Suprapubic skin (tissue), 4 donors: ENCODE measurements around the gene STAG1. TPM values are rescaled to one million over a fixed set of nuclear protein-coding genes. Genes with fewer than 3 reads are reported as not detected.
"Not testable (repeated sequence)": the region's sequence is repeated elsewhere in the genome, so short reads cannot be mapped to it uniquely, and the experiment has no call there.

ENCODE experiments used
- DNase-seq, 2 donors: peaks; one replicate each; pipeline ENCODE4 v3.0.0-alpha.2; 2019; ENCODE audit warnings: low spot score in 2 of 2
- H3K27ac ChIP-seq: fragments of 200-600 bp; sonication (generic); one replicate; pipeline ENCODE4 v1.5.1; 2019
- H3K27me3 ChIP-seq: fragments of 200-600 bp; sonication (generic); one replicate; pipeline ENCODE4 v1.5.1; 2019
- H3K36me3 ChIP-seq: fragments of 200-600 bp; sonication (generic); one replicate; pipeline ENCODE4 v1.5.1; 2019
- H3K4me1 ChIP-seq: fragments of 200-600 bp; sonication (generic); one replicate; pipeline ENCODE4 v1.5.1; 2019
- H3K4me3 ChIP-seq: fragments of 200-600 bp; sonication (generic); one replicate; pipeline ENCODE4 v1.5.1; 2019; ENCODE audit warnings: mild to moderate bottlenecking
- H3K9me3 ChIP-seq: fragments of 200-600 bp; sonication (generic); one replicate; pipeline ENCODE4 v1.5.1; 2019
- EP300 ChIP-seq: sonication (generic); formaldehyde crosslinking; IDR thresholded peaks from one replicate; pipeline ENCODE4 v1.6.1; 2017; ENCODE audit warnings: antibody characterized with exemption
- POLR2A ChIP-seq, 2 donors: fragments of 450-650 bp; IDR thresholded peaks; one replicate each; pipeline ENCODE4 v1.6.1; 2017; ENCODE audit warnings: antibody characterized with exemption in 2 of 2, mild to moderate bottlenecking in 2 of 2, moderate library complexity in 2 of 2
- POLR2AphosphoS5 ChIP-seq, 3 donors: sonication (generic); formaldehyde crosslinking; IDR thresholded peaks; one replicate each; pipeline ENCODE4 v1.6.1; 2017; ENCODE audit warnings: antibody characterized with exemption in 3 of 3
- WGBS: methylation state at CpG from one replicate; pipeline ENCODE4 v1.1.5; 2018; 5-methylcytosine and 5-hydroxymethylcytosine counted together
- total RNA-seq, 4 donors: library from RNA; depleted of rRNA; stranded (reverse); fragments of >200 nt; gene quantifications; one replicate each; pipeline ENCODE4 v1.1.0, GENCODE V29; 2016
- TF ChIP-seq, protein P1 (sequence below), 2 donors: fragments of 200-600 bp in 1 of 2; fragments of 450-650 bp in 1 of 2; sonication (generic) in 1 of 2; IDR thresholded peaks; one replicate each; pipeline ENCODE4 v1.5.1; 2016 to 2019; ENCODE audit warnings: antibody characterized with exemption in 2 of 2, mild to moderate bottlenecking in 1 of 2, moderate library complexity in 1 of 2

STAG1 gene
- total RNA-seq, 4 donors from 2014 or later, result 33.8 to 76.4 (median 38.0) TPM

DNA sequence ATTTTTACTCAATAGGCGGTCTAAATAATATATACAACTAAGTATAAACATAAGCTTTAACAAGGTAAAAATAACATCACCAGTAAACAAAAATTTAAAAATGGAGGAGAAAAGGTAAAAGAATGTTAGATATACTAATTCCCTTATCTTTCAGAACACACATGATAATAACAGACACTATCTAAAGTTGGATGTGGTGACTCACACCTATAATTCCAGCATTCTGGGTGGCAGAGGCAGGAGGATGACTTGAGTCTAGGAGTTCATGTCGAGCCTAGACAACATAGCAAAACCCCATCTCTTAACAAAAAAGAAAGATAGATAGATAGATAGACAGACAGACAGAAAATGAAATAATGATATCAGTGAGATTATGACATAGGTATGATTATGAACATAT lies 85.1 kb downstream of the STAG1 start:
- H3K4me3 ChIP-seq, result no peak overlapping the region
- no peaks in the 10 kb centered on the region for H3K36me3 ChIP-seq
- TF ChIP-seq, protein P1, sequence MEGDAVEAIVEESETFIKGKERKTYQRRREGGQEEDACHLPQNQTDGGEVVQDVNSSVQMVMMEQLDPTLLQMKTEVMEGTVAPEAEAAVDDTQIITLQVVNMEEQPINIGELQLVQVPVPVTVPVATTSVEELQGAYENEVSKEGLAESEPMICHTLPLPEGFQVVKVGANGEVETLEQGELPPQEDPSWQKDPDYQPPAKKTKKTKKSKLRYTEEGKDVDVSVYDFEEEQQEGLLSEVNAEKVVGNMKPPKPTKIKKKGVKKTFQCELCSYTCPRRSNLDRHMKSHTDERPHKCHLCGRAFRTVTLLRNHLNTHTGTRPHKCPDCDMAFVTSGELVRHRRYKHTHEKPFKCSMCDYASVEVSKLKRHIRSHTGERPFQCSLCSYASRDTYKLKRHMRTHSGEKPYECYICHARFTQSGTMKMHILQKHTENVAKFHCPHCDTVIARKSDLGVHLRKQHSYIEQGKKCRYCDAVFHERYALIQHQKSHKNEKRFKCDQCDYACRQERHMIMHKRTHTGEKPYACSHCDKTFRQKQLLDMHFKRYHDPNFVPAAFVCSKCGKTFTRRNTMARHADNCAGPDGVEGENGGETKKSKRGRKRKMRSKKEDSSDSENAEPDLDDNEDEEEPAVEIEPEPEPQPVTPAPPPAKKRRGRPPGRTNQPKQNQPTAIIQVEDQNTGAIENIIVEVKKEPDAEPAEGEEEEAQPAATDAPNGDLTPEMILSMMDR (IDR thresholded peaks at IDR 0.05), result no peak
- no peak for TF ChIP-seq POLR2A (IDR thresholded peaks at IDR 0.05)
- TF ChIP-seq EP300, result no peak
- no peak for TF ChIP-seq POLR2AphosphoS5 (IDR thresholded peaks at IDR 0.05)
- no peaks in the 10 kb centered on the region for H3K27me3 ChIP-seq
- 88% methylated on average over 2 of the region's 2 CpGs for WGBS
- H3K9me3 ChIP-seq, result no peaks in the 10 kb centered on the region
- no peak for DNase-seq
- peaks cover 3% of the 10 kb centered on the region for H3K4me1 ChIP-seq
- H3K27ac ChIP-seq, result no peak overlapping the region

DNA sequence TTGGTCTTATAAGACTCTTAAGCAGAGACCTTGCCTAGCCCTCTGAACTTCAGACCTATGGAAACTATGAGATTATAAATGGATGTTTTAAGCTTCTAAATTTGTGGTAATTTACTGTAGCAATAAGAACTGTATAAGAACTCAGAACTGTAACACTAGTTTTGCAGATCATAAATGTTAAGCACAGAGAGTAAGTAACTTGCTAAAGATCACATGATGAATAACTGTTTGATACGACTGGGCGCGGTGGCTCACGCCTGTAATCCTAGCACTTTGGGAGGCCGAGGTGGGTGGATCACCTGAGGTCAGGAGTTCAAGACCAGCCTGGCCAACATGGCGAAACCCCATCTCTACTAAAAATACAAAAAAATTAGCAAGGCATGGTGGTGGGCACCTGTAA lies 85.9 kb downstream of the STAG1 start:
- not testable (repeated sequence) for H3K27me3 ChIP-seq, H3K9me3 ChIP-seq, H3K4me1 ChIP-seq, H3K27ac ChIP-seq, H3K36me3 ChIP-seq, DNase-seq, H3K4me3 ChIP-seq
- 93% methylated on average over 6 of the region's 6 CpGs for WGBS

DNA sequence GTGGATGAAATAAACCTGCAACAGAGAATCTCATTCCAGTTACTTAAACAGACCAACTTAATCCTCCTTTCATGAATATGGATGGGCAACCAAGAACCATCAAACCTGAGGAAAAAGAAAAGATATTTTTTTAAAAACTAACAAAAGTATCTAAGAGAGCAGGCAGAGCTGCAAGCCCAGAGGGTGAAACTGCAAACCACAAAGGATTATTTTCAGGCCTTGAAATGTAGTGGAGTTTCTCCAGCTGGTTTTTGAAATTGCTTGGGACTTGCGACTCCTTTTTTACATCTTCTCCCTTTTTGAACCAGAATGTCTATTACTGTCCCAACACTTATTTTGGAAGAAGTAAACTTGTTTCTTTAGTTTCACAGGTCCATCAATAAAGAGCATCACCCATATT lies 87.4 kb downstream of the STAG1 start:
- 85% methylated on average over 1 of the region's 1 CpG for WGBS
- TF ChIP-seq POLR2A (IDR thresholded peaks at IDR 0.05) (no peak), EP300 (no peak), POLR2AphosphoS5 (IDR thresholded peaks at IDR 0.05) (no peak)
- TF ChIP-seq, protein P1 (IDR thresholded peaks at IDR 0.05), result no peak
- H3K27me3 ChIP-seq, result no peaks in the 10 kb centered on the region
- H3K4me3 ChIP-seq, result no peak overlapping the region
- H3K27ac ChIP-seq, result no peak overlapping the region
- peaks cover under 1% of the 10 kb centered on the region for H3K4me1 ChIP-seq
- no peaks in the 10 kb centered on the region for H3K36me3 ChIP-seq
- DNase-seq, result no peak
- H3K9me3 ChIP-seq, result no peaks in the 10 kb centered on the region

DNA sequence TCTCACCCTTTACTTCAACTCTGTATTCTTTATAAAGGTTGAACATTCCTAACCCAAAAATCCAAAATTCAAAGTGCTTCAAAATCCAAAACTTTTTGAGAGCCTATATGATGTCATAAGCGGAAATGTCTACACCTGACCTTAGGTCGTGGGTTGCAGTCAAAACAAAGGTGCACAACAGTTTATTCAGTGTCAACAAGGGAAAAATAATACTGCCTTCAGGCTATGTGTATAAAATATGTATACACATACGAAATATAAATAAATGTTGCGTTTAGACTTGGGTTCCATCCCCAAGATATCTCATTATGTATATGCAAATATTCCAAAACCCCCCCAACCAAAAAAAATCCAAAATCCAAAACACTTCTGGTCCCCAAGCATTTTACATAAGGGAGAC lies 90.9 kb downstream of the STAG1 start:
- H3K9me3 ChIP-seq, result no peaks in the 10 kb centered on the region
- H3K4me1 ChIP-seq, result peaks cover 13% of the 10 kb centered on the region
- H3K36me3 ChIP-seq, result no peaks in the 10 kb centered on the region
- DNase-seq, result no peak
- TF ChIP-seq POLR2AphosphoS5 (IDR thresholded peaks at IDR 0.05) (no peak), EP300 (no peak), POLR2A (IDR thresholded peaks at IDR 0.05) (no peak)
- TF ChIP-seq, protein P1 (IDR thresholded peaks at IDR 0.05), result no peak
- H3K27ac ChIP-seq, result no peak overlapping the region
- WGBS, result 80% methylated on average over 4 of the region's 4 CpGs
- no peaks in the 10 kb centered on the region for H3K27me3 ChIP-seq
- H3K4me3 ChIP-seq, result no peak overlapping the region

DNA sequence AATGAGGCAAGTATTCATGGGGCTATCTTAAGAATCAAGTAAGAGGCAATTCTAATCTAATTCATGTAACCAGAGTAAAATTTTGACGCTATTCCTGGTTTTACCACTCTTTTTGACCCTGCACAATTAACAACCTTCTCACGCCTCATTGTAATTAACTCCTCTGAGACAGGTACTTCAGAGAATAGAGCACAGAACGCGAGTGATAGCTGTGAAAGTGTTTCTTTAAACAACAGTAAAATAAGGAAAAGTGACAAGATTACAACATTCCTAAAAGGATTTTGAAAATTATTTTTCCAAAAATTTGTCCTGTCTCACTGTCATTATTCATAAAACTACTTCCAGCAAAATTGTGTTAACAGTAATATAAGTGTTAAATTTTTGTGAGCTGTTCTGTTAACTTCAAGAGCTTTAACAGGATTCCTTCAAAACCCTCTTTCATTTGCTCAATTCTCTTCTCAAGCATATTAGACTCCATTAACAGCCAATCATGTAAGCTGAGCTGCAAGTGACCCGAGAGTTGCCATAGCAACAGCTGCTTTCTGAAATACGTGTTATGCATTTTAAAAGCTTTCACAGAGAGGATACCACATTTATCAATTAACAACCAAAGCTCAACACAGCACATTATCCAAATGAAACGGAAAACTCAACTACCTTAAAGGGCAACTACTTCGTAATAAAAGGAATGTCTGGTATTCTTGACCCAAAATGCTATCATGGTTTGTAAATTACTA lies 93.1 kb downstream of the STAG1 start:
- H3K4me1 ChIP-seq, result peaks cover 13% of the 10 kb centered on the region
- no peak for DNase-seq
- H3K27ac ChIP-seq, result no peak overlapping the region
- H3K27me3 ChIP-seq, result no peaks in the 10 kb centered on the region
- TF ChIP-seq, protein P1 (IDR thresholded peaks at IDR 0.05), result no peak
- TF ChIP-seq POLR2AphosphoS5 (IDR thresholded peaks at IDR 0.05) (no peak), POLR2A (IDR thresholded peaks at IDR 0.05) (no peak), EP300 (no peak)
- WGBS, result 75% methylated on average over 8 of the region's 8 CpGs
- H3K36me3 ChIP-seq, result no peaks in the 10 kb centered on the region
- H3K9me3 ChIP-seq, result peaks cover 13% of the 10 kb centered on the region
- no peak overlapping the region for H3K4me3 ChIP-seq

DNA sequence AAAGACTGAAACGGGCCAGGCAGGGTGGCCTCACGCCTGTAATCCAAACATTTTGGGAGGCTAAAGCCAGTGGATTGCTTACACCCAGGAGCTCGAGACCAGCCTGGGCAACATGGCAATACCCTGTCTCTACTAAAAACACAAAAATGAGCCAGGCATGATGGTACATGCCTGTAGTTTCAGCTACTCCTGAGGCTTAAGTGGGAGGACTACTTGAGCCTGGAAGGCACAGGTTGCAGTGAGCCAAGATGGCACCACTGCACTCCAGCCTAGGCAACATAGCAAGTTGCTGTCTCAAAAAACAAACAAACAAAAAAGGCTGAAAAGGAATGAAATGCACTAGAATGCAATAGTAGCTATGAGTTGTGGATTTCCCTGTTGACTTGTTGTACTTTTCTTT lies 94.7 kb downstream of the STAG1 start:
- no peak overlapping the region for H3K27ac ChIP-seq
- H3K9me3 ChIP-seq, result peaks cover 20% of the 10 kb centered on the region
- TF ChIP-seq, protein P1 (IDR thresholded peaks at IDR 0.05), result no peak
- no peak for TF ChIP-seq POLR2A (IDR thresholded peaks at IDR 0.05)
- TF ChIP-seq POLR2AphosphoS5 (IDR thresholded peaks at IDR 0.05), result no peak
- TF ChIP-seq EP300, result no peak
- H3K27me3 ChIP-seq, result no peaks in the 10 kb centered on the region
- no peak for DNase-seq
- peaks cover 13% of the 10 kb centered on the region for H3K4me1 ChIP-seq
- no peaks in the 10 kb centered on the region for H3K36me3 ChIP-seq
- H3K4me3 ChIP-seq, result no peak overlapping the region
- WGBS, result 54% methylated on average over 3 of the region's 3 CpGs
